ENCODE results near the gene SHISA4. TPM values are rescaled to one million over a fixed set of nuclear protein-coding genes. Genes with fewer than 3 reads are reported as not detected.

SHISA4 gene
- total RNA-seq, 1 experiment from 2014 or later, result 6.3 TPM

DNA sequence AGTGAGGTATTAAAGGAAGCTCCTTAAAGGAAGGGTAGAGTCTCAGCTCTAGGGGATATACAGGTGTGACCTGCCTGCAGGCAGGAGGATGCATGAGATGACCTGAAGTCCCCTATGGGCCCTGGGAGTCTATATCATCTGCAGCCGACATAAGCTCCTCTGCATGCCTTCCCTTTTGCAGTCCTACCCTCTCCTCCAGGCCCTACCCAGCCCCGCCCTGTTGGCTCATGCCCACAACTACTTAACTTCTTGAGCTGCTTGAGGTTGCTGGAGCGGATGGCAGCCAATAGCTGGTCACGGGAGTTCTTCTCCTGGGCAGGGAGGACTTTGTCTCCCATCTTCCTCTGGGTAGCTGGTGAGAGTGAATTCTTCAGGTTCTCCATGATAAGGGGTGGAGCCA lies 10.3 kb downstream of the SHISA4 start:
- Mint-ChIP-seq H3K4me3 (no peak overlapping the region), H3K36me3 (no peaks in the 10 kb centered on the region), H3K4me1 (peaks cover 25% of the 10 kb centered on the region), H3K27me3 (ENCODE audit: low read depth) (peaks cover 4% of the 10 kb centered on the region), H3K27ac (no peak overlapping the region), H3K9me3 (no peaks in the 10 kb centered on the region)
- ATAC-seq, result no peak
- ChIA-PET POLR2A (no interaction called here), CTCF (interaction anchor here (1.4 to 1.8 kb wide), 4 partner anchors 21 to 100 kb away, joined by 3 to 5 read pairs (median 4); no protein-coding TSS in a partner anchor)
- DNase-seq (ENCODE audit: low spot score), result no peak
- TF ChIP-seq OVOL2 (CRISPR knock-in tag; IDR thresholded peaks at IDR 0.05; ENCODE audit: borderline replicate concordance) (no peak), ZNF671 (CRISPR knock-in tag; IDR thresholded peaks at IDR 0.05) (no peak), PRRX2 (CRISPR knock-in tag; IDR thresholded peaks at IDR 0.05) (no peak), IRF2 (CRISPR knock-in tag; IDR thresholded peaks at IDR 0.05; ENCODE audit: borderline replicate concordance, low read depth) (no peak), ZNF396 (CRISPR knock-in tag; IDR thresholded peaks at IDR 0.05; ENCODE audit: borderline replicate concordance) (no peak), CREB1 (CRISPR knock-in tag; IDR thresholded peaks at IDR 0.05) (no peak), NFATC4 (CRISPR knock-in tag; IDR thresholded peaks at IDR 0.05) (no peak), TCF7 (CRISPR knock-in tag; IDR thresholded peaks at IDR 0.05; ENCODE audit: low read depth) (no peak), MXD4 (CRISPR knock-in tag; IDR thresholded peaks at IDR 0.05; ENCODE audit: borderline replicate concordance) (no peak)
- TF ChIP-seq, protein P1, sequence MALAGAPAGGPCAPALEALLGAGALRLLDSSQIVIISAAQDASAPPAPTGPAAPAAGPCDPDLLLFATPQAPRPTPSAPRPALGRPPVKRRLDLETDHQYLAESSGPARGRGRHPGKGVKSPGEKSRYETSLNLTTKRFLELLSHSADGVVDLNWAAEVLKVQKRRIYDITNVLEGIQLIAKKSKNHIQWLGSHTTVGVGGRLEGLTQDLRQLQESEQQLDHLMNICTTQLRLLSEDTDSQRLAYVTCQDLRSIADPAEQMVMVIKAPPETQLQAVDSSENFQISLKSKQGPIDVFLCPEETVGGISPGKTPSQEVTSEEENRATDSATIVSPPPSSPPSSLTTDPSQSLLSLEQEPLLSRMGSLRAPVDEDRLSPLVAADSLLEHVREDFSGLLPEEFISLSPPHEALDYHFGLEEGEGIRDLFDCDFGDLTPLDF (CRISPR knock-in tag; IDR thresholded peaks at IDR 0.05), result no peak
- TF ChIP-seq, protein P2, sequence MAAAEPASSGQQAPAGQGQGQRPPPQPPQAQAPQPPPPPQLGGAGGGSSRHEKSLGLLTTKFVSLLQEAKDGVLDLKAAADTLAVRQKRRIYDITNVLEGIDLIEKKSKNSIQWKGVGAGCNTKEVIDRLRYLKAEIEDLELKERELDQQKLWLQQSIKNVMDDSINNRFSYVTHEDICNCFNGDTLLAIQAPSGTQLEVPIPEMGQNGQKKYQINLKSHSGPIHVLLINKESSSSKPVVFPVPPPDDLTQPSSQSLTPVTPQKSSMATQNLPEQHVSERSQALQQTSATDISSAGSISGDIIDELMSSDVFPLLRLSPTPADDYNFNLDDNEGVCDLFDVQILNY (CRISPR knock-in tag; IDR thresholded peaks at IDR 0.05), result no peak
- TF ChIP-seq, protein P3, sequence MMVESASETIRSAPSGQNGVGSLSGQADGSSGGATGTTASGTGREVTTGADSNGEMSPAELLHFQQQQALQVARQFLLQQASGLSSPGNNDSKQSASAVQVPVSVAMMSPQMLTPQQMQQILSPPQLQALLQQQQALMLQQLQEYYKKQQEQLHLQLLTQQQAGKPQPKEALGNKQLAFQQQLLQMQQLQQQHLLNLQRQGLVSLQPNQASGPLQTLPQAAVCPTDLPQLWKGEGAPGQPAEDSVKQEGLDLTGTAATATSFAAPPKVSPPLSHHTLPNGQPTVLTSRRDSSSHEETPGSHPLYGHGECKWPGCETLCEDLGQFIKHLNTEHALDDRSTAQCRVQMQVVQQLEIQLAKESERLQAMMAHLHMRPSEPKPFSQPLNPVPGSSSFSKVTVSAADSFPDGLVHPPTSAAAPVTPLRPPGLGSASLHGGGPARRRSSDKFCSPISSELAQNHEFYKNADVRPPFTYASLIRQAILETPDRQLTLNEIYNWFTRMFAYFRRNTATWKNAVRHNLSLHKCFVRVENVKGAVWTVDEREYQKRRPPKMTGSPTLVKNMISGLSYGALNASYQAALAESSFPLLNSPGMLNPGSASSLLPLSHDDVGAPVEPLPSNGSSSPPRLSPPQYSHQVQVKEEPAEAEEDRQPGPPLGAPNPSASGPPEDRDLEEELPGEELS (CRISPR knock-in tag; IDR thresholded peaks at IDR 0.05), result no peak
- TF ChIP-seq, protein P4, sequence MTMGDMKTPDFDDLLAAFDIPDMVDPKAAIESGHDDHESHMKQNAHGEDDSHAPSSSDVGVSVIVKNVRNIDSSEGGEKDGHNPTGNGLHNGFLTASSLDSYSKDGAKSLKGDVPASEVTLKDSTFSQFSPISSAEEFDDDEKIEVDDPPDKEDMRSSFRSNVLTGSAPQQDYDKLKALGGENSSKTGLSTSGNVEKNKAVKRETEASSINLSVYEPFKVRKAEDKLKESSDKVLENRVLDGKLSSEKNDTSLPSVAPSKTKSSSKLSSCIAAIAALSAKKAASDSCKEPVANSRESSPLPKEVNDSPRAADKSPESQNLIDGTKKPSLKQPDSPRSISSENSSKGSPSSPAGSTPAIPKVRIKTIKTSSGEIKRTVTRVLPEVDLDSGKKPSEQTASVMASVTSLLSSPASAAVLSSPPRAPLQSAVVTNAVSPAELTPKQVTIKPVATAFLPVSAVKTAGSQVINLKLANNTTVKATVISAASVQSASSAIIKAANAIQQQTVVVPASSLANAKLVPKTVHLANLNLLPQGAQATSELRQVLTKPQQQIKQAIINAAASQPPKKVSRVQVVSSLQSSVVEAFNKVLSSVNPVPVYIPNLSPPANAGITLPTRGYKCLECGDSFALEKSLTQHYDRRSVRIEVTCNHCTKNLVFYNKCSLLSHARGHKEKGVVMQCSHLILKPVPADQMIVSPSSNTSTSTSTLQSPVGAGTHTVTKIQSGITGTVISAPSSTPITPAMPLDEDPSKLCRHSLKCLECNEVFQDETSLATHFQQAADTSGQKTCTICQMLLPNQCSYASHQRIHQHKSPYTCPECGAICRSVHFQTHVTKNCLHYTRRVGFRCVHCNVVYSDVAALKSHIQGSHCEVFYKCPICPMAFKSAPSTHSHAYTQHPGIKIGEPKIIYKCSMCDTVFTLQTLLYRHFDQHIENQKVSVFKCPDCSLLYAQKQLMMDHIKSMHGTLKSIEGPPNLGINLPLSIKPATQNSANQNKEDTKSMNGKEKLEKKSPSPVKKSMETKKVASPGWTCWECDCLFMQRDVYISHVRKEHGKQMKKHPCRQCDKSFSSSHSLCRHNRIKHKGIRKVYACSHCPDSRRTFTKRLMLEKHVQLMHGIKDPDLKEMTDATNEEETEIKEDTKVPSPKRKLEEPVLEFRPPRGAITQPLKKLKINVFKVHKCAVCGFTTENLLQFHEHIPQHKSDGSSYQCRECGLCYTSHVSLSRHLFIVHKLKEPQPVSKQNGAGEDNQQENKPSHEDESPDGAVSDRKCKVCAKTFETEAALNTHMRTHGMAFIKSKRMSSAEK (CRISPR knock-in tag; IDR thresholded peaks at IDR 0.05; ENCODE audit: borderline replicate concordance), result no peak
- TF ChIP-seq, protein P5, sequence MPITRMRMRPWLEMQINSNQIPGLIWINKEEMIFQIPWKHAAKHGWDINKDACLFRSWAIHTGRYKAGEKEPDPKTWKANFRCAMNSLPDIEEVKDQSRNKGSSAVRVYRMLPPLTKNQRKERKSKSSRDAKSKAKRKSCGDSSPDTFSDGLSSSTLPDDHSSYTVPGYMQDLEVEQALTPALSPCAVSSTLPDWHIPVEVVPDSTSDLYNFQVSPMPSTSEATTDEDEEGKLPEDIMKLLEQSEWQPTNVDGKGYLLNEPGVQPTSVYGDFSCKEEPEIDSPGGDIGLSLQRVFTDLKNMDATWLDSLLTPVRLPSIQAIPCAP (CRISPR knock-in tag; IDR thresholded peaks at IDR 0.05), result no peak

DNA sequence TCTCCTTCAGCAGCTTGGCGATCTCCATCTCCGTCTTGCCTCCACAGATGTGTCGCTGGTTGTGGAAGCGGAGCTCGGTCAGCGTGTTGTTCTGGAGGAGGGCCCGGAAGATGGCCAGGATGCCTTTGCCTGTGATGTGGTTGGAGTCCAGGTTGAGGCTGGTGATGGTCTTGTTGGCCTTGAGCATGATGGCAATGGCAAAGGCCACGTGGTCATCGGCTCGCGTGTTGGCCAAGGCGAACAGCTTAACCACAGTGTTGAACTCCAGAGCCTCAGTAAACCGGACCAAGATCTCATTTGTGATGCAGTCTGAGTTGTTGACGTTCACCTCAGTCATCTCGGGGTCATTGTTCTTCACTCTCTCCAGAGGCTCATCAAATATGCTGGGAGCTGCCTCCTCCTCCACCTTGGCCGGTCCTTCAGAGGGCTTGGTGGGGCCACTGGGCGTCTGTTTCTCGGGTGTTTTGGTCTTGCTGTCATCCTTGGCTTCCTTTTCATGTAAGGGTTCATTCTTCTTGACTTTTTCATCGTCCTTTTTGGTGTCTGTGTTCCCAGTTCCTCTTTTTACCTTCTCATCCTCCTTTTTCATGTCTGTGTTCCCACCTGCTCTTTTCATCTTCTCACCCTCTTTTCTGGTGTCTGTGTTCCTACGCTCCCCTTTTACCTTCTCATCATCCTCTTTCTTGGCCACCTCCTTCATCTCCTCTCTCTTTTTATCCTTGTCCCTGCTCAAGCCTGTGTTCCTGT lies 11.2 kb downstream of the SHISA4 start:
- no peak overlapping the region for H3K4me3 Mint-ChIP-seq
- H3K36me3 Mint-ChIP-seq, result no peaks in the 10 kb centered on the region
- ChIA-PET CTCF (interaction anchor here (1.4 kb wide), 3 partner anchors 45 to 99 kb away, joined by 3 to 4 read pairs (median 3); no protein-coding TSS in a partner anchor), POLR2A (no interaction called here)
- ATAC-seq (no peak), DNase-seq (ENCODE audit: low spot score) (no peak)
- peaks cover 16% of the 10 kb centered on the region for H3K4me1 Mint-ChIP-seq
- H3K27ac Mint-ChIP-seq, result no peak overlapping the region
- peaks cover 4% of the 10 kb centered on the region for H3K27me3 Mint-ChIP-seq (ENCODE audit: low read depth)
- no peaks in the 10 kb centered on the region for H3K9me3 Mint-ChIP-seq
- TF ChIP-seq, protein P6, sequence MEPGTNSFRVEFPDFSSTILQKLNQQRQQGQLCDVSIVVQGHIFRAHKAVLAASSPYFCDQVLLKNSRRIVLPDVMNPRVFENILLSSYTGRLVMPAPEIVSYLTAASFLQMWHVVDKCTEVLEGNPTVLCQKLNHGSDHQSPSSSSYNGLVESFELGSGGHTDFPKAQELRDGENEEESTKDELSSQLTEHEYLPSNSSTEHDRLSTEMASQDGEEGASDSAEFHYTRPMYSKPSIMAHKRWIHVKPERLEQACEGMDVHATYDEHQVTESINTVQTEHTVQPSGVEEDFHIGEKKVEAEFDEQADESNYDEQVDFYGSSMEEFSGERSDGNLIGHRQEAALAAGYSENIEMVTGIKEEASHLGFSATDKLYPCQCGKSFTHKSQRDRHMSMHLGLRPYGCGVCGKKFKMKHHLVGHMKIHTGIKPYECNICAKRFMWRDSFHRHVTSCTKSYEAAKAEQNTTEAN (CRISPR knock-in tag; IDR thresholded peaks at IDR 0.05), result no peak
- TF ChIP-seq SP1 (CRISPR knock-in tag; conservative IDR thresholded peaks at IDR 0.05) (no peak), ESRRA (CRISPR knock-in tag; IDR thresholded peaks at IDR 0.05; ENCODE audit: borderline replicate concordance) (no peak), ATF1 (CRISPR knock-in tag; IDR thresholded peaks at IDR 0.05) (no peak), NFE2L1 (CRISPR knock-in tag; IDR thresholded peaks at IDR 0.05) (no peak), MYBL2 (CRISPR knock-in tag; IDR thresholded peaks at IDR 0.05) (no peak), ZNF396 (CRISPR knock-in tag; IDR thresholded peaks at IDR 0.05; ENCODE audit: borderline replicate concordance) (no peak)
- TF ChIP-seq, protein P7, sequence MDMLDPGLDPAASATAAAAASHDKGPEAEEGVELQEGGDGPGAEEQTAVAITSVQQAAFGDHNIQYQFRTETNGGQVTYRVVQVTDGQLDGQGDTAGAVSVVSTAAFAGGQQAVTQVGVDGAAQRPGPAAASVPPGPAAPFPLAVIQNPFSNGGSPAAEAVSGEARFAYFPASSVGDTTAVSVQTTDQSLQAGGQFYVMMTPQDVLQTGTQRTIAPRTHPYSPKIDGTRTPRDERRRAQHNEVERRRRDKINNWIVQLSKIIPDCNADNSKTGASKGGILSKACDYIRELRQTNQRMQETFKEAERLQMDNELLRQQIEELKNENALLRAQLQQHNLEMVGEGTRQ (CRISPR knock-in tag; IDR thresholded peaks at IDR 0.05), result no peak
